ENCODE measurements around the gene TTC39B. TPM values are rescaled to one million over a fixed set of nuclear protein-coding genes. Genes with fewer than 3 reads are reported as not detected.
A peak's percentile ranks its signal among the peaks of the same experiment; 100 is the strongest.

TTC39B gene
- total and polyA plus RNA-seq, 2 of the 8 experiments (the other 6 are each of a cell fraction or from before 2014, with no cell fraction given), result 1.6 to 10.9 TPM

- Histone ChIP-seq H3K14ac (ENCODE audit: insufficient read length) (no peak overlapping the region), H3K9me3 (ENCODE audit: insufficient read depth in 2 of 2, low read depth in 1 of 2, low read length in 1 of 2) (no peaks in the 10 kb centered on the region), H4K8ac (ENCODE audit: extremely low read depth, insufficient read depth, low read length) (no peak overlapping the region), H2BK12ac (ENCODE audit: low read depth, low read length) (peak overlapping the region; percentile 50; the same call in 1 of the 2 replicates), H4K5ac (ENCODE audit: insufficient read length, low read depth, low read length) (no peak overlapping the region), H3K9ac (replicated peaks in 1 of 4; ENCODE audit: extremely low read depth in 1 of 4, low read depth in 3 of 4, low read length in 3 of 4) (no peak overlapping the region), H2BK5ac (ENCODE audit: low read depth, low read length) (no peak overlapping the region), H3K4ac (replicated peaks; ENCODE audit: insufficient read length, low read depth, low read length) (no peak overlapping the region), H4K20me1 (replicated peaks in 1 of 2; ENCODE audit: control insufficient read depth in 1 of 2, insufficient read depth in 2 of 2, low read length in 2 of 2) (no peaks in the 10 kb centered on the region), H3K56ac (replicated peaks; ENCODE audit: insufficient read length, low read depth, low read length) (no peak overlapping the region), H3K4me2 (ENCODE audit: insufficient read depth in 1 of 2, low read depth in 2 of 2, low read length in 2 of 2) (no peak overlapping the region), H3K27ac (ENCODE audit: low read depth, low read length) (no peak overlapping the region), H3K79me1 (ENCODE audit: low read depth, low read length) (no peaks in the 10 kb centered on the region), H3K36me3 (ENCODE audit: control insufficient read depth in 2 of 4, insufficient read depth in 4 of 4, low read length in 3 of 4) (no peaks in the 10 kb centered on the region; a peak in 1 of 8 replicates), H3K23me2 (ENCODE audit: low read depth, low read length) (no peaks in the 10 kb centered on the region), H2AFZ (ENCODE audit: low read length) (peak overlapping the region; percentile 89), H3K23ac (ENCODE audit: insufficient read length) (no peak overlapping the region), H3K27me3 (replicated peaks in 1 of 4; ENCODE audit: control insufficient read depth in 3 of 4, extremely low read depth in 1 of 4, insufficient read depth in 3 of 4, low read length in 3 of 4) (no peaks in the 10 kb centered on the region), H3K4me3 (ENCODE audit: extremely low read depth in 1 of 4, insufficient read depth in 2 of 4, low read depth in 3 of 4, low read length in 4 of 4) (no peak overlapping the region), H3K79me2 (ENCODE audit: control insufficient read depth in 1 of 2, insufficient read depth in 2 of 2, low read length in 2 of 2) (no peaks in the 10 kb centered on the region), H2AK5ac (ENCODE audit: low read depth, low read length) (no peak overlapping the region), H2BK20ac (ENCODE audit: low read length) (no peak overlapping the region), H3K18ac (ENCODE audit: extremely low read depth, low read length) (no peak overlapping the region), H3K4me1 (replicated peaks in 1 of 4; ENCODE audit: control insufficient read depth in 3 of 4, insufficient read depth in 4 of 4, low read length in 3 of 4) (no peaks in the 10 kb centered on the region), H4K91ac (replicated peaks; ENCODE audit: insufficient read length, low read length) (no peak overlapping the region), H2BK15ac (ENCODE audit: low read length) (no peak overlapping the region), H2BK120ac (replicated peaks; ENCODE audit: low read depth, low read length) (no peak overlapping the region)
- DNase-seq (ENCODE audit: low read depth in 1 of 2, low spot score in 2 of 2) (no peak), FAIRE-seq (no peak)
- 77% methylated on average over 9 of the region's 9 CpGs; no CpG with 5 or more reads in 1 of the 2 experiments for WGBS, 2 experiments (ENCODE audit: extremely low coverage in 1 of 2, insufficient coverage in 1 of 2, insufficient read length in 1 of 2, insufficient replicate concordance in 2 of 2, low coverage in 1 of 2, low lambda C conversion rate in 2 of 2, missing lambda C conversion rate in 1 of 2)
- ChIA-PET POLR2A (ENCODE audit: partially characterized antibody) (no interaction called here), CTCF (ENCODE audit: partially characterized antibody) (interaction anchor here (0.6 kb wide), 1 partner anchor 43 kb away, joined by 3 read pairs; no protein-coding TSS in a partner anchor)
- no peak for TF ChIP-seq POU5F1 (IDR thresholded peaks at IDR 0.05; ENCODE audit: low read depth, low read length)
- no peak for TF ChIP-seq TEAD4 (IDR thresholded peaks at IDR 0.05; ENCODE audit: low read depth, low read length)
- no peak for TF ChIP-seq SIN3A (conservative IDR thresholded peaks at IDR 0.05 in 1 of 2, IDR thresholded peaks at IDR 0.05 in 1 of 2; ENCODE audit: low read depth in 1 of 2, low read length in 2 of 2)
- TF ChIP-seq TBP (IDR thresholded peaks at IDR 0.05; ENCODE audit: low read depth, low read length), result no peak
- TF ChIP-seq E2F6 (IDR thresholded peaks at IDR 0.05), result no peak
- no peak for TF ChIP-seq JUND (IDR thresholded peaks at IDR 0.05; ENCODE audit: low read length)
- no peak for TF ChIP-seq RNF2 (IDR thresholded peaks at IDR 0.05; ENCODE audit: borderline replicate concordance, low read depth, low read length, missing control alignments, poor library complexity, severe bottlenecking)
- no peak for TF ChIP-seq CBX8 (IDR thresholded peaks at IDR 0.05; ENCODE audit: borderline replicate concordance, low read depth, low read length)
- no peak for TF ChIP-seq CBX5 (IDR thresholded peaks at IDR 0.05; ENCODE audit: low read depth, low read length)
- TF ChIP-seq CHD1 (IDR thresholded peaks at IDR 0.05; ENCODE audit: low read depth, low read length), result no peak
- no peak for TF ChIP-seq HDAC6 (IDR thresholded peaks at IDR 0.05; ENCODE audit: low read depth, low read length)
- TF ChIP-seq FOSL1 (IDR thresholded peaks at IDR 0.05; ENCODE audit: insufficient read depth, low read depth, low read length), result no peak
- no peak for TF ChIP-seq RFX5 (IDR thresholded peaks at IDR 0.05; ENCODE audit: borderline replicate concordance, low read depth, low read length)
- TF ChIP-seq BACH1 (IDR thresholded peaks at IDR 0.05; ENCODE audit: low read length), result no peak
These were observed 160.7 kb downstream of the TTC39B start for GRCh38 chr9:15146268-15146700.

Measured in H1 (cell line).